H1 (cell line): Measurements from ENCODE around the gene IRF8. TPM values are rescaled to one million over a fixed set of nuclear protein-coding genes. Genes with fewer than 3 reads are reported as not detected.

Experiments used
- CTCF ChIA-PET: fragments of 300-600 bp; sonication (Branson Sonifier 250); formaldehyde crosslinking; loops from one replicate; lab custom pipeline; 2021; ENCODE audit not compliant: partially characterized antibody; lab: Charles Lee
- POLR2A ChIA-PET: fragments of 300-600 bp; sonication (Branson Sonifier 250); formaldehyde crosslinking; loops from one replicate; lab custom pipeline; 2021; ENCODE audit warnings: inconsistent platforms; ENCODE audit not compliant: partially characterized antibody; lab: Charles Lee
- DNase-seq, 2 experiments: peaks; one replicate each; pipeline versions ENCODE4 v3.0.0 to v3.0.0-alpha.2; 2010 to 2022; ENCODE audit warnings: low spot score in 2 of 2, low read depth in 1 of 2, mixed read lengths in 1 of 2
- FAIRE-seq: peaks from 2 replicates; lab custom pipeline; 2011; peaks lifted over from hg19 to GRCh38; lab: Jason Lieb, UNC
- H2AFZ ChIP-seq: 2 replicates; pipeline ENCODE4 v1.8.1; 2012; ENCODE audit warnings: low read length, inconsistent platforms
- H2AK5ac ChIP-seq: 2 replicates; pipeline ENCODE4 v1.6.1; 2013; ENCODE audit warnings: low read depth, low read length
- H2BK120ac ChIP-seq: replicated peaks from 2 replicates; pipeline ENCODE3; 2013; ENCODE audit warnings: low read depth, low read length, inconsistent platforms
- H2BK12ac ChIP-seq: 2 replicates; pipeline ENCODE4 v1.6.1; 2013; ENCODE audit warnings: low read depth, low read length
- H2BK15ac ChIP-seq: 2 replicates; pipeline ENCODE4 v1.6.1; 2013; ENCODE audit warnings: low read length
- H2BK20ac ChIP-seq: 2 replicates; pipeline ENCODE4 v1.6.1; 2013; ENCODE audit warnings: low read length
- H2BK5ac ChIP-seq: 2 replicates; pipeline ENCODE4 v1.6.1; 2013; ENCODE audit warnings: low read depth, low read length
- H3K14ac ChIP-seq: 2 replicates; pipeline ENCODE4 v1.6.1; 2013; ENCODE audit warnings: inconsistent platforms; ENCODE audit not compliant: insufficient read length
- H3K18ac ChIP-seq: 2 replicates; pipeline ENCODE4 v1.6.1; 2013; ENCODE audit warnings: low read length; ENCODE audit errors: extremely low read depth
- H3K23ac ChIP-seq: 2 replicates; pipeline ENCODE4 v1.6.1; 2013; ENCODE audit warnings: inconsistent platforms; ENCODE audit not compliant: insufficient read length
- H3K23me2 ChIP-seq: 2 replicates; pipeline ENCODE4 v1.6.1; 2013; ENCODE audit warnings: low read depth, low read length
- H3K27ac ChIP-seq: 2 replicates; pipeline ENCODE4 v1.6.1; 2011; ENCODE audit warnings: low read depth, low read length, inconsistent platforms
- H3K27me3 ChIP-seq, 4 experiments: replicated peaks in 1 of 4; 1 replicate in 1 of 4; 2 replicates in 3 of 4; pipeline versions ENCODE4 v1.6.1 to v1.8.1; 2011 to 2013; ENCODE audit warnings: low read length in 3 of 4, mild to moderate bottlenecking in 3 of 4, inconsistent platforms in 2 of 4, mixed read lengths in 2 of 4, moderate library complexity in 1 of 4; ENCODE audit not compliant: control insufficient read depth in 3 of 4, insufficient read depth in 3 of 4; ENCODE audit errors: extremely low read depth in 1 of 4
- H3K36me3 ChIP-seq, 4 experiments: 2 replicates each; pipeline versions ENCODE4 v1.6.1 to v1.8.1; 2011 to 2013; ENCODE audit warnings: mild to moderate bottlenecking in 4 of 4, low read length in 3 of 4, moderate library complexity in 2 of 4, control low read depth in 1 of 4, inconsistent platforms in 1 of 4; ENCODE audit not compliant: insufficient read depth in 4 of 4, control insufficient read depth in 2 of 4
- H3K4ac ChIP-seq: replicated peaks from 2 replicates; pipeline ENCODE3; 2013; ENCODE audit warnings: low read length, low read depth, mixed read lengths, inconsistent platforms; ENCODE audit not compliant: insufficient read length
- H3K4me1 ChIP-seq, 4 experiments: replicated peaks in 1 of 4; 1 replicate in 1 of 4; 2 replicates in 3 of 4; pipeline versions ENCODE4 v1.6.1 to v1.8.1; 2011 to 2013; ENCODE audit warnings: low read length in 3 of 4, inconsistent platforms in 2 of 4, mixed read lengths in 1 of 4; ENCODE audit not compliant: insufficient read depth in 4 of 4, control insufficient read depth in 3 of 4
- H3K4me2 ChIP-seq, 2 experiments: 2 replicates each; pipeline versions ENCODE4 v1.6.1 to v1.8.1; 2011 to 2013; ENCODE audit warnings: low read depth in 2 of 2, low read length in 2 of 2, control low read depth in 1 of 2, inconsistent platforms in 1 of 2, mild to moderate bottlenecking in 1 of 2; ENCODE audit not compliant: insufficient read depth in 1 of 2
- H3K4me3 ChIP-seq, 4 experiments: fragments of 200-600, 300-600 bp in 1 of 4; sonication (generic), shearing (Covaris generic), sonication (Bioruptor Twin) in 1 of 4; 2 replicates each; pipeline versions ENCODE4 v1.5.1 to v1.8.1; 2011 to 2016; ENCODE audit warnings: low read length in 4 of 4, low read depth in 3 of 4, control low read depth in 2 of 4, inconsistent platforms in 2 of 4, mild to moderate bottlenecking in 2 of 4, mixed read lengths in 1 of 4, moderate library complexity in 1 of 4; ENCODE audit not compliant: insufficient read depth in 2 of 4; ENCODE audit errors: extremely low read depth in 1 of 4
- H3K56ac ChIP-seq: replicated peaks from 2 replicates; pipeline ENCODE3; 2013; ENCODE audit warnings: low read depth, mild to moderate bottlenecking, mixed read lengths, low read length, inconsistent platforms; ENCODE audit not compliant: insufficient read length
- H3K79me1 ChIP-seq: 2 replicates; pipeline ENCODE4 v1.6.1; 2013; ENCODE audit warnings: low read depth, low read length, control low read depth
- H3K79me2 ChIP-seq, 2 experiments: 2 replicates each; pipeline versions ENCODE4 v1.6.1 to v1.8.1; 2012 to 2013; ENCODE audit warnings: low read length in 2 of 2, mild to moderate bottlenecking in 2 of 2, inconsistent platforms in 1 of 2; ENCODE audit not compliant: insufficient read depth in 2 of 2, control insufficient read depth in 1 of 2
- H3K9ac ChIP-seq, 4 experiments: replicated peaks in 1 of 4; 1 replicate in 1 of 4; 2 replicates in 3 of 4; pipeline versions ENCODE4 v1.6.1 to v1.8.1; 2011 to 2013; ENCODE audit warnings: low read depth in 3 of 4, low read length in 3 of 4, control low read depth in 2 of 4, mild to moderate bottlenecking in 2 of 4, moderate library complexity in 2 of 4, inconsistent platforms in 1 of 4; ENCODE audit errors: extremely low read depth in 1 of 4
- H3K9me3 ChIP-seq, 2 experiments: 2 replicates each; pipeline versions ENCODE4 v1.6.1 to v1.8.1; 2012 to 2013; ENCODE audit warnings: mild to moderate bottlenecking in 2 of 2, moderate library complexity in 2 of 2, control low read depth in 1 of 2, inconsistent platforms in 1 of 2, low read depth in 1 of 2, low read length in 1 of 2, mixed read lengths in 1 of 2; ENCODE audit not compliant: insufficient read depth in 2 of 2
- H4K20me1 ChIP-seq, 2 experiments: replicated peaks in 1 of 2; 2 replicates each; pipeline versions ENCODE3 to v1.8.1; 2011 to 2013; ENCODE audit warnings: inconsistent platforms in 2 of 2, low read length in 2 of 2, mild to moderate bottlenecking in 1 of 2; ENCODE audit not compliant: insufficient read depth in 2 of 2, control insufficient read depth in 1 of 2
- H4K5ac ChIP-seq: 2 replicates; pipeline ENCODE4 v1.6.1; 2013; ENCODE audit warnings: low read length, low read depth, mixed read lengths, inconsistent platforms; ENCODE audit not compliant: insufficient read length
- H4K8ac ChIP-seq: 2 replicates; pipeline ENCODE4 v1.8.0; 2013; ENCODE audit warnings: mild to moderate bottlenecking, moderate library complexity, low read length, inconsistent platforms; ENCODE audit not compliant: insufficient read depth; ENCODE audit errors: extremely low read depth
- H4K91ac ChIP-seq: replicated peaks from 2 replicates; pipeline ENCODE3; 2013; ENCODE audit warnings: low read length, mixed read lengths, inconsistent platforms; ENCODE audit not compliant: insufficient read length
- ASH2L ChIP-seq: fragments of 200-600, 300-600 bp; sonication (generic); IDR thresholded peaks from one replicate; pipeline ENCODE4 v1.7.1; 2017; ENCODE audit warnings: low read length
- BRCA1 ChIP-seq: IDR thresholded peaks from 2 replicates; pipeline ENCODE4 v1.6.1; 2012; ENCODE audit warnings: low read depth, low read length, improper control_type of control experiment
- CBX8 ChIP-seq: fragments of 300-800, 300-1000 bp; sonication (generic); IDR thresholded peaks from 2 replicates; pipeline ENCODE4 v1.7.1; 2016; ENCODE audit warnings: low read depth, low read length, borderline replicate concordance
- EGR1 ChIP-seq: IDR thresholded peaks from 2 replicates; pipeline ENCODE4 v1.6.1; 2011; ENCODE audit warnings: low read depth, low read length, borderline replicate concordance
- GTF2F1 ChIP-seq: IDR thresholded peaks from 2 replicates; pipeline ENCODE4 v1.6.1; 2012; ENCODE audit warnings: low read depth, low read length, improper control_type of control experiment, borderline replicate concordance
- HDAC2 ChIP-seq, 2 experiments: fragments of 300-600 bp in 1 of 2; sonication (generic) in 1 of 2; IDR thresholded peaks; 2 replicates each; pipeline ENCODE4 v1.6.1; 2011 to 2012; ENCODE audit warnings: low read depth in 2 of 2, low read length in 2 of 2, mild to moderate bottlenecking in 2 of 2, moderate library complexity in 2 of 2, borderline replicate concordance in 1 of 2, inconsistent platforms in 1 of 2
- SUZ12 ChIP-seq: fragments of 200-600 bp; sonication (generic); IDR thresholded peaks from 2 replicates; pipeline ENCODE4 v1.6.1; 2012; ENCODE audit warnings: mild to moderate bottlenecking, inconsistent platforms, low read length, moderate library complexity, mixed read lengths
- WGBS, 2 experiments: shearing (Covaris generic) in 1 of 2; methylation state at CpG; one replicate each; pipeline versions ENCODE4 v1.1.6 to v1.1.7; 2013 to 2015; ENCODE audit warnings: low lambda C conversion rate in 2 of 2, mixed read lengths in 2 of 2, inconsistent platforms in 1 of 2, low coverage in 1 of 2, missing lambda C conversion rate in 1 of 2; ENCODE audit not compliant: insufficient replicate concordance in 2 of 2, insufficient coverage in 1 of 2, insufficient read length in 1 of 2; ENCODE audit errors: extremely low coverage in 1 of 2, missing lambda C conversion rate in 1 of 2; 5-methylcytosine and 5-hydroxymethylcytosine counted together
- polyA plus RNA-seq, 7 experiments: library from polyadenylated mRNA; depleted of rRNA in 3 of 7; stranded (reverse) in 5 of 7; unstranded in 2 of 7; fragments of >200 nt in 5 of 7; fragments of 200-250 nt in 2 of 7; gene quantifications; 1 replicate in 5 of 7; 2 replicates in 1 of 7; 4 replicates in 1 of 7; pipeline versions ENCODE4 v1.2.1 to v1.2.3, GENCODE V29; 2011 to 2013; ENCODE audit warnings: missing spikeins in 2 of 7, mixed read lengths in 2 of 7
- total RNA-seq: library from RNA; stranded (reverse); fragmentation: NEBNext Ultra II Directional; extraction: Animal tissue kit (Norgen Biotek cat#: 25700); gene quantifications from 2 replicates; pipeline ENCODE4 v1.2.1, GENCODE V29; 2021

Gene IRF8
- total and polyA plus RNA-seq, 2 of the 8 experiments (the other 6 are each of a cell fraction or from before 2014, with no cell fraction given), result 0.35 to 2.0 TPM

- FAIRE-seq (no peak), DNase-seq (no peak)
- Histone ChIP-seq H3K18ac (0 out of 2 replicates have a peak overlapping the region, but pooled peaks have one; percentile 48), H2BK5ac (peak overlapping the region; percentile 12; the same call in 1 of the 2 replicates), H3K36me3 (no peaks in the 10 kb centered on the region), H3K9me3 (no peaks in the 10 kb centered on the region), H3K4me3 (no peak overlapping the region), H3K9ac (no peak overlapping the region), H2AFZ (no peak overlapping the region), H4K5ac (no peak overlapping the region), H4K91ac (no peak overlapping the region), H3K4ac (no peak overlapping the region), H3K27me3 (peaks cover 0 to 6% (median 3%) of the 10 kb centered on the region in 4 experiments; a peak in 3 of 7 replicates), H2BK120ac (no peak overlapping the region), H3K79me2 (no peaks in the 10 kb centered on the region), H3K27ac (no peak overlapping the region), H3K4me2 (no peak overlapping the region), H2BK12ac (no peak overlapping the region), H3K23ac (no peak overlapping the region), H4K20me1 (peaks cover 0 to 3% of the 10 kb centered on the region in 2 experiments), H4K8ac (peak overlapping the region; percentile 45; the same call in 1 of the 2 replicates), H3K56ac (no peak overlapping the region), H2BK15ac (peak overlapping the region; percentile 48; the same call in 1 of the 2 replicates), H2BK20ac (no peak overlapping the region), H3K79me1 (no peaks in the 10 kb centered on the region), H3K4me1 (peaks cover 0 to 5% (median 2%) of the 10 kb centered on the region in 4 experiments; a peak in 3 of 7 replicates), H3K23me2 (no peaks in the 10 kb centered on the region), H2AK5ac (no peak overlapping the region), H3K14ac (no peak overlapping the region)
- POLR2A ChIA-PET, result no interaction called here
- CTCF ChIA-PET, result interaction anchor here (0.7 to 10.2 kb wide), 7 partner anchors 16 to 1502 kb away, joined by 4 to 52 read pairs (median 4); no protein-coding TSS in a partner anchor
- 93% methylated on average over 17 of the region's 17 CpGs; no CpG with 5 or more reads in 1 of the 2 experiments for WGBS, 2 experiments
- TF ChIP-seq HDAC2 (IDR thresholded peaks at IDR 0.05; ENCODE audit: borderline replicate concordance in 1 of 2, low read depth in 2 of 2, low read length in 2 of 2) (no peak), EGR1 (no peak), SUZ12 (no peak), BRCA1 (no peak), CBX8 (no peak), ASH2L (no peak), GTF2F1 (no peak)
These were observed 15.4 kb downstream of the IRF8 start for GRCh38 chr16:85914423-85914794.
